ENCODE data around the gene SHH. TPM values are rescaled to one million over a fixed set of nuclear protein-coding genes. Genes with fewer than 3 reads are reported as not detected.
A peak's percentile ranks its signal among the peaks of the same experiment; 100 is the strongest.

SHH gene
- total RNA-seq, 1 donor from 2014 or later: 3.2 TPM

GRCh38 chr7:155763691-155764437 is 48.4 kb downstream of the SHH start:
- DNase-seq: peak; percentile 18

- DNase-seq: no peak
Measured at GRCh38 chr7:155763122-155763521, 49.1 kb downstream of the SHH start.

- no peak for DNase-seq
Measured at GRCh38 chr7:155762655-155763054, 49.6 kb downstream of the SHH start.

GRCh38 chr7:155762036-155762435 is 50.2 kb downstream of the SHH start:
- no peak for DNase-seq

GRCh38 chr7:155761162-155761561 is 51.1 kb downstream of the SHH start:
- no peak for DNase-seq

- no peak for DNase-seq
Measured at GRCh38 chr7:155759740-155760430, 52.4 kb downstream of the SHH start.

GRCh38 chr7:155758348-155758747 is 53.9 kb downstream of the SHH start:
- DNase-seq: no peak

GRCh38 chr7:155756322-155756721 is 55.9 kb downstream of the SHH start:
- DNase-seq: no peak

GRCh38 chr7:155755026-155755425 is 57.2 kb downstream of the SHH start:
- no peak for DNase-seq

- DNase-seq: no peak
Measured at GRCh38 chr7:155754165-155754564, 58.1 kb downstream of the SHH start.

- no peak for DNase-seq
Measured at GRCh38 chr7:155753446-155753965, 58.8 kb downstream of the SHH start.

GRCh38 chr7:155752756-155753445 is 59.4 kb downstream of the SHH start:
- no peak for DNase-seq

- DNase-seq: no peak
Measured at GRCh38 chr7:155751409-155751808, 60.9 kb downstream of the SHH start.

- DNase-seq: no peak
Measured at GRCh38 chr7:155750255-155751125, 61.8 kb downstream of the SHH start.

Other genes with a start within 250 kb of the SHH start
- gene RBM33, start 167.8 kb downstream of the SHH start, total RNA-seq: 50.4 TPM

All from skin of body (tissue), 2 donors.